Endothelial cell (in vitro differentiated cells): ENCODE results near the gene CASP3. TPM values are rescaled to one million over a fixed set of nuclear protein-coding genes. Genes with fewer than 3 reads are reported as not detected.

Source experiments
- DNase-seq: peaks from one replicate; pipeline ENCODE4 v3.0.0; 2021; ENCODE audit warnings: low spot score
- H3K27ac Mint-ChIP-seq: one replicate; pipeline ENCODE4 v1.8.0; 2021; ENCODE audit warnings: mixed read lengths, inconsistent platforms; ENCODE audit not compliant: unreplicated experiment
- H3K27me3 Mint-ChIP-seq: one replicate; pipeline ENCODE4 v1.8.0; 2021; ENCODE audit warnings: mild to moderate bottlenecking, moderate library complexity, mixed read lengths, inconsistent platforms; ENCODE audit not compliant: unreplicated experiment
- H3K36me3 Mint-ChIP-seq: one replicate; pipeline ENCODE4 v1.8.0; 2021; ENCODE audit warnings: mild to moderate bottlenecking, low read depth, mixed read lengths, inconsistent platforms; ENCODE audit not compliant: unreplicated experiment
- H3K4me1 Mint-ChIP-seq: one replicate; pipeline ENCODE4 v1.8.0; 2021; ENCODE audit warnings: mild to moderate bottlenecking, mixed read lengths, inconsistent platforms; ENCODE audit not compliant: unreplicated experiment
- H3K4me3 Mint-ChIP-seq: one replicate; pipeline ENCODE4 v1.8.0; 2021; ENCODE audit warnings: mild to moderate bottlenecking, mixed read lengths, inconsistent platforms; ENCODE audit not compliant: unreplicated experiment
- H3K9me3 Mint-ChIP-seq: one replicate; pipeline ENCODE4 v1.8.0; 2021; ENCODE audit warnings: mixed read lengths, inconsistent platforms; ENCODE audit not compliant: unreplicated experiment
- total RNA-seq: library from RNA; stranded (reverse); fragmentation: NEBNext Ultra II Directional; extraction: Animal tissue kit (Norgen Biotek cat#: 25700); gene quantifications from one replicate; pipeline ENCODE4 v1.2.1, GENCODE V29; 2021; ENCODE audit not compliant: unreplicated experiment
- TF ChIP-seq, protein P1 (sequence below): fragments of 200-600 bp; sonication (generic); IDR thresholded peaks from one replicate; pipeline ENCODE4 v1.5.0; 2021; ENCODE audit warnings: antibody characterized with exemption; ENCODE audit not compliant: unreplicated experiment

Gene CASP3
- total RNA-seq, 1 donor from 2014 or later = 53.2 TPM

DNA sequence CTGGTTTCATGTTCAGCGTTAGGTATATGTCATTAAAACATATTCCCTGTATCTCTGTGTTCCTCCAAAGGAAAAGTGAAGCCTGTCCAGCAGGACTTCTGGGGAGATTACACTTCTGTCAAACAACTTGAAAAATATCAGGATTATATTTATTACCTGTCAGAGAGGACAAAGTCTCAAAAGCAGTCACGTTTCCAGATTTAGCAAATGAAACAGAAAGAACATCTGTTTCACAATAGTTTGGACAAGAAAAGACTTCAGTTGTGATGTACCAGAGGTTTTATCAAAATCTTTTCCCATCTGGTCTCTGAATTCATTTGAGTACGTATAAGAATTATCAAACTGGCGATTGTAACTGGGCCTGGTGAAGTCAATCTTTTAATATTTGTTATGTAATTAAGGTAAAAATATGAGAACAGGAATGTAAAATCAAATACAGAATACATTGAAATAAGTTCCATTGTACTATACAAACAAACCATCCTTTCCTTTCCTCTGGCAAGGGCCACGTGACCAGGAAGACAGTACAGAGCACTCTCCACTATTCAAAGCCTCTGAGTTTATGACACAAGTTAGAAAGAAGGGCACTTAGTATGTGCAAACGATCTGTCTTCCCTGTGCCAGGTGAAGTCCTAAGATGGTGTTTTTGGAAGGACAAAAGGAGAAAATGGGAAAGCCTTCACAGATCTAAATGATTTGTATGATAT is 3.2 kb downstream of the CASP3 start:
- no peak overlapping the region for H3K4me3 Mint-ChIP-seq
- no peaks in the 10 kb centered on the region for H3K9me3 Mint-ChIP-seq

DNA sequence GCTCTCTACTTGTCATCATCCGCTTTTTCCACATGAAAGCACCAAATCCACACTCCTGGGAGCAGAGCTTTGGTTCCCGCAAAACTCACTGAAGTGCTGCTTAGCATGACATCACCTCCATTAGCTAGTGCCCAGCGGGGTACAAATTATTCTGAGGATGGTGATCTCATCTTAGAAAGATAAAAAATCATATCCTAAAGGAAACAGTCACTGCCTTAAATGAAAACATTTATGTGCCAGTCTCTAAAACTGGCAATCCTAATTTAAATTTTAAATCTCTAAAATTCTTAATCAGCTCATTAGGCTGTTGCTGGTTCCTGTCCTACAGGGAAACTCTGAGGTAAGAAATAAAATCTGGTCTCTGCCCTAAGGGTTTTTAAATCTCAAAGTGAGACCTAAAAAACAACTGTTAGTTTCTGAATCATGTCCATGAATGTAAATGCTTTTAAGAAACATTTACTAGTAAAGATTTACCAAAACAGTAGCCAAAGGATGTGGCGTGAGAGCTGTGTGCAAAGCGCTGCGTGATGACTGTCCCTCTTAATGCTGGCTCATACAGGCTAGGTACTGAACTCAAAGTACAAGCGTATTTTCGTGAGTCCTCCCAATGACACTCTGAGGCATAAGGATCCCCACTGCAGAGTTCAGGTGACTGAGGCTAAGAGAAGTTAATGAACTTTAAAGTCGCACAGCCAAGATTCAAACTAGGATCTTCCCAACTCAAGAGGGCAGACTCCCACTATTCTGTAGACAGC is 4.5 kb downstream of the CASP3 start:
- TF ChIP-seq, protein P1, sequence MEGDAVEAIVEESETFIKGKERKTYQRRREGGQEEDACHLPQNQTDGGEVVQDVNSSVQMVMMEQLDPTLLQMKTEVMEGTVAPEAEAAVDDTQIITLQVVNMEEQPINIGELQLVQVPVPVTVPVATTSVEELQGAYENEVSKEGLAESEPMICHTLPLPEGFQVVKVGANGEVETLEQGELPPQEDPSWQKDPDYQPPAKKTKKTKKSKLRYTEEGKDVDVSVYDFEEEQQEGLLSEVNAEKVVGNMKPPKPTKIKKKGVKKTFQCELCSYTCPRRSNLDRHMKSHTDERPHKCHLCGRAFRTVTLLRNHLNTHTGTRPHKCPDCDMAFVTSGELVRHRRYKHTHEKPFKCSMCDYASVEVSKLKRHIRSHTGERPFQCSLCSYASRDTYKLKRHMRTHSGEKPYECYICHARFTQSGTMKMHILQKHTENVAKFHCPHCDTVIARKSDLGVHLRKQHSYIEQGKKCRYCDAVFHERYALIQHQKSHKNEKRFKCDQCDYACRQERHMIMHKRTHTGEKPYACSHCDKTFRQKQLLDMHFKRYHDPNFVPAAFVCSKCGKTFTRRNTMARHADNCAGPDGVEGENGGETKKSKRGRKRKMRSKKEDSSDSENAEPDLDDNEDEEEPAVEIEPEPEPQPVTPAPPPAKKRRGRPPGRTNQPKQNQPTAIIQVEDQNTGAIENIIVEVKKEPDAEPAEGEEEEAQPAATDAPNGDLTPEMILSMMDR = no peak
- H3K9me3 Mint-ChIP-seq = no peaks in the 10 kb centered on the region
- H3K4me3 Mint-ChIP-seq = no peak overlapping the region
- no peak overlapping the region for H3K27ac Mint-ChIP-seq
- H3K36me3 Mint-ChIP-seq = peaks cover 6% of the 10 kb centered on the region
- peaks cover 5% of the 10 kb centered on the region for H3K27me3 Mint-ChIP-seq
- DNase-seq = no peak
- peaks cover 36% of the 10 kb centered on the region for H3K4me1 Mint-ChIP-seq

More for the DNA sequence above, 3.2 kb downstream of the CASP3 start:
- TF ChIP-seq, protein P1 = no peak
- Mint-ChIP-seq H3K27ac (no peak overlapping the region), H3K36me3 (peaks cover 6% of the 10 kb centered on the region), H3K27me3 (peaks cover 9% of the 10 kb centered on the region), H3K4me1 (peaks cover 41% of the 10 kb centered on the region)
- DNase-seq = no peak

DNA sequence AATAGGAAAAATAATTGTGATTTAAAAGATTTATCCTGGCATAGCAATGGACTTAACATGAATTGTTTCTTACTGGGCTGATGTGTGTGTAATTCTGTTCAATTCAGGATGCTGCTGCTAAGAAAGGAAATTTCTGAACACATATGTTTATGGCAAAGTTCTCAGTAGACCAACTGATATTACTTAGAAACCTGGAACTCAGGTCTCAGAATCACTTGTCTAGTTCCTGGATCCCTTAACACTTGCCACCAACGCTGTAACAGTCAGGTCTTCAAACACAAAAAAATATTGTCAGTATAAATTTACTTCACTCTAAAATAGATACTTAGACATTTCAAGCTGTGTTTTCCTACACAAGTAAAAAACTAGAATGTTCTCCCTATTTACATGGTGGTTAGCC is 5.5 kb downstream of the CASP3 start:
- Mint-ChIP-seq H3K4me1 (peaks cover 36% of the 10 kb centered on the region), H3K4me3 (no peak overlapping the region), H3K36me3 (peaks cover 6% of the 10 kb centered on the region), H3K9me3 (no peaks in the 10 kb centered on the region), H3K27ac (no peak overlapping the region), H3K27me3 (peaks cover 5% of the 10 kb centered on the region)
- TF ChIP-seq, protein P1 = no peak
- DNase-seq = no peak

DNA sequence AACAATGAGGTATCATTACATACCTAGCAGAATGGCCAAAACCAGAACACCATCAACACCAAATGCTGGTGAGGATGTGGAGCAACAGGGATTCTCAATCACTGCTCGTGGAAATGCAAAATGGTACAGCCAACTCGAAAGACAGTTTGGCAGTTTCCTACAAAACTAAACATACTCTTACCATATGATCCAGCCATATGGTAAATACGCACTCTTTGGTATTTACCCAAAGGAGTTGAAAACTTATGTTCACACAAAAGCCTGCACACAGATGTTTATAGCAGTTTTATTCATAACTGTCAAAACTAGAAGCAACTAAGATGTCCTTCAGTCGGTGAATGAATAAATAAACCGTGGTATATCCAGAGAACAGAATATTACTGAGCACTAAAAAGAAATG is 7.8 kb downstream of the CASP3 start:
- Mint-ChIP-seq H3K4me3 (no peak overlapping the region), H3K27ac (no peak overlapping the region), H3K36me3 (peaks cover 6% of the 10 kb centered on the region), H3K27me3 (no peaks in the 10 kb centered on the region), H3K9me3 (no peaks in the 10 kb centered on the region), H3K4me1 (peaks cover 16% of the 10 kb centered on the region)
- TF ChIP-seq, protein P1 = no peak
- no peak for DNase-seq

DNA sequence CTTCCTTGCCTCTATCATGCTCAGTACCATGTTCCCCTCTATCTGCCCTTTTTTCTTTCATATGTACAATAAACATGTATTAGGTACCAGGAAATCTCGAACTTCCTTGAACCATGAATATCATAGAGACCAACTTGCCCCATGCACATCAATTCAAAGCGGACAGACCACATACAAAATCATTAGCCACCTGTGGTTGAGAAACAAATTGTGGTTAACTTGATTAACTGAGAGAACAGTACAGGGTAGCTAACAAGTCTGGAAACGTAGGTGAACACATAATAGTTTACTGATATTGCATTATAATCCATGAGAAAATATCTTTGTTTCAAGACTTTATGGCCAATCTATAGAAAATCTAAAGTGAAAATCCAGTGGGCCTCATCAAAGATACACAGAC is 8.2 kb downstream of the CASP3 start:
- Mint-ChIP-seq H3K27me3 (no peaks in the 10 kb centered on the region), H3K9me3 (no peaks in the 10 kb centered on the region), H3K4me1 (peaks cover 12% of the 10 kb centered on the region), H3K36me3 (peaks cover 6% of the 10 kb centered on the region), H3K27ac (no peak overlapping the region), H3K4me3 (no peak overlapping the region)
- TF ChIP-seq, protein P1 = no peak
- no peak for DNase-seq
